Activated CD4-positive, alpha-beta T cell treated with anti-CD3 and anti-CD28 coated beads for 4 hours (primary cell): Measurements from ENCODE around the gene LTBP4.
A peak's percentile ranks its signal among the peaks of the same experiment; 100 is the strongest.
"Not testable (repeated sequence)": the region's sequence is repeated elsewhere in the genome, so short reads cannot be mapped to it uniquely, and the experiment has no call there.

Experiments used
- DNase-seq, 2 donors: peaks; one replicate each; pipeline ENCODE4 v3.0.0-alpha.2; 2020

LTBP4 gene

GRCh38 chr19:40576585-40577451, 24.4 kb upstream of the LTBP4 start, which contains the start of gene SHKBP1:
SHKBP1 (plus strand) TSS chr19:40576873; CDS start chr19:40576900, 27 bp downstream.
- peak; percentile 92 for DNase-seq

- DNase-seq: no peak
Observed at GRCh38 chr19:40578442-40578908, 22.7 kb upstream of the LTBP4 start.

- DNase-seq: no peak
Observed at GRCh38 chr19:40580619-40581018, 20.6 kb upstream of the LTBP4 start.

- DNase-seq: no peak
Observed at GRCh38 chr19:40581531-40581930, 19.6 kb upstream of the LTBP4 start.

- no peak for DNase-seq
Observed at GRCh38 chr19:40582467-40582866, 18.7 kb upstream of the LTBP4 start.

- DNase-seq: no peak
Observed at GRCh38 chr19:40583283-40583682, 17.9 kb upstream of the LTBP4 start.

- no peak for DNase-seq
Observed at GRCh38 chr19:40584007-40584406, 17.2 kb upstream of the LTBP4 start.

GRCh38 chr19:40585241-40585981, 15.8 kb upstream of the LTBP4 start:
- DNase-seq: no peak

GRCh38 chr19:40585982-40586422, 15.2 kb upstream of the LTBP4 start:
- no peak for DNase-seq

GRCh38 chr19:40586611-40587010, 14.6 kb upstream of the LTBP4 start:
- DNase-seq: no peak

GRCh38 chr19:40588110-40588854, 12.9 kb upstream of the LTBP4 start:
- no peak for DNase-seq

- DNase-seq: no peak
Observed at GRCh38 chr19:40588926-40589569, 12.1 kb upstream of the LTBP4 start.

GRCh38 chr19:40589591-40590429, 11.4 kb upstream of the LTBP4 start:
- no peak for DNase-seq

GRCh38 chr19:40590464-40591265, 10.5 kb upstream of the LTBP4 start:
- no peak for DNase-seq

- DNase-seq: not testable (repeated sequence)
Observed at GRCh38 chr19:40591724-40592123, 9.4 kb upstream of the LTBP4 start.

- no peak for DNase-seq
Observed at GRCh38 chr19:40592170-40592569, 9.0 kb upstream of the LTBP4 start.

GRCh38 chr19:40594255-40594654, 6.9 kb upstream of the LTBP4 start:
- no peak for DNase-seq

GRCh38 chr19:40594657-40595091, 6.5 kb upstream of the LTBP4 start:
- no peak for DNase-seq

GRCh38 chr19:40596608-40597328, 4.4 kb upstream of the LTBP4 start:
- no peak for DNase-seq

- no peak for DNase-seq
Observed at GRCh38 chr19:40597329-40597838, 3.8 kb upstream of the LTBP4 start.
